Kidney (tissue), 14 donors: ENCODE data around the gene GORASP1. TPM values are rescaled to one million over a fixed set of nuclear protein-coding genes. Genes with fewer than 3 reads are reported as not detected.

Experiments
- DNase-seq, 5 donors: peaks; one replicate each; pipeline ENCODE4 v3.0.0-alpha.2; 2013 to 2020
- FAIRE-seq: peaks from 2 replicates; lab custom pipeline; 2012; peaks lifted over from hg19 to GRCh38; lab: Jason Lieb, UNC
- H3K27ac ChIP-seq, 2 donors: one replicate each; pipeline ENCODE4 v1.7.0; 2013; ENCODE audit warnings: low read depth in 2 of 2, low read length in 2 of 2, inconsistent platforms in 1 of 2
- H3K27me3 ChIP-seq: one replicate; pipeline ENCODE4 v1.7.1; 2013; ENCODE audit warnings: low read length, inconsistent platforms; ENCODE audit not compliant: control insufficient read depth, insufficient read depth
- H3K36me3 ChIP-seq, 3 donors: one replicate each; pipeline versions ENCODE4 v1.7.0 to v1.7.1; 2013; ENCODE audit warnings: low read length in 3 of 3, control low read depth in 1 of 3, inconsistent platforms in 1 of 3; ENCODE audit not compliant: insufficient read depth in 3 of 3, control insufficient read depth in 2 of 3
- H3K4me1 ChIP-seq, 3 donors: one replicate each; pipeline versions ENCODE4 v1.7.0 to v1.7.1; 2013; ENCODE audit warnings: low read length in 3 of 3, inconsistent platforms in 1 of 3, low read depth in 1 of 3; ENCODE audit not compliant: control insufficient read depth in 2 of 3, insufficient read depth in 2 of 3
- H3K4me3 ChIP-seq, 3 donors: one replicate each; pipeline versions ENCODE4 v1.7.0 to v1.8.1; 2013; ENCODE audit warnings: low read length in 3 of 3, control low read depth in 1 of 3, inconsistent platforms in 1 of 3
- H3K9ac ChIP-seq, 3 donors: one replicate each; pipeline versions ENCODE4 v1.7.0 to v1.7.1; 2013; ENCODE audit warnings: low read length in 3 of 3, control low read depth in 1 of 3, inconsistent platforms in 1 of 3
- H3K9me3 ChIP-seq, 3 donors: one replicate each; pipeline versions ENCODE4 v1.7.0 to v1.7.1; 2013; ENCODE audit warnings: low read length in 3 of 3, control low read depth in 1 of 3, inconsistent platforms in 1 of 3; ENCODE audit not compliant: control insufficient read depth in 2 of 3, insufficient read depth in 1 of 3
- CTCF ChIP-seq: IDR thresholded peaks from 3 replicates; pipeline ENCODE4 v1.5.1; 2012; ENCODE audit warnings: mild to moderate bottlenecking, moderate library complexity, borderline replicate concordance; ENCODE audit not compliant: insufficient read depth; ENCODE audit errors: extremely low read depth
- intact Hi-C: fragments of 100-400 bp; cut with DNase I; formaldehyde crosslinking; loops from one replicate; pipeline ENCODE4 v1.11.1; 2022
- polyA plus RNA-seq: library from polyadenylated mRNA; stranded (reverse); fragments of 350-450 nt; fragmentation: Illumina TruSeq; extraction: RNeasy Lipid Tissue Mini Kit (QIAGEN cat#74804); gene quantifications from one replicate; pipeline ENCODE4 v1.2.3, GENCODE V29; 2014; ENCODE audit warnings: low read depth, low replicate concordance; ENCODE audit not compliant: insufficient read depth
- total RNA-seq: library from RNA; stranded (reverse); fragmentation: NEBNext Ultra II Directional; extraction: Animal tissue kit (Norgen Biotek cat#: 25700); gene quantifications from one replicate; pipeline ENCODE4 v1.2.1, GENCODE V29; 2021
- donor health status: control.
- donor health status: control.
- donor health status: control.
- donor health status: control.
- donor health status: control.
- donor health status: DM: yes; HTN: yes; CAD: no.
- donor health status: Normal renal cell carcinoma (clear cell type).

Gene GORASP1
- total and polyA plus RNA-seq, 2 donors from 2014 or later, result 38.8 to 70.9 TPM

GRCh38 chr3:39118931-39119660, 11.7 kb upstream of the GORASP1 start:
- Histone ChIP-seq H3K27me3 (no peaks in the 10 kb centered on the region), H3K9me3 (no peaks in the 10 kb centered on the region), H3K9ac (no peak overlapping the region), H3K27ac (no peak overlapping the region), H3K4me3 (no peak overlapping the region), H3K4me1 (no peaks in the 10 kb centered on the region), H3K36me3 (peaks cover 0 to 11% (median 0%) of the 10 kb centered on the region in 3 donors)
- FAIRE-seq (no peak), DNase-seq (no peak)
- TF ChIP-seq CTCF, result no peak
- intact Hi-C loops, result no loop called here

GRCh38 chr3:39118079-39118478, 10.7 kb upstream of the GORASP1 start:
- Histone ChIP-seq H3K27ac (no peak overlapping the region), H3K9me3 (no peaks in the 10 kb centered on the region), H3K36me3 (peaks cover 0 to 11% (median 0%) of the 10 kb centered on the region in 3 donors), H3K27me3 (no peaks in the 10 kb centered on the region), H3K4me1 (no peaks in the 10 kb centered on the region), H3K4me3 (no peak overlapping the region), H3K9ac (no peak overlapping the region)
- no peak for FAIRE-seq
- intact Hi-C loops, result no loop called here
- no peak for DNase-seq
- no peak for TF ChIP-seq CTCF

DNA sequence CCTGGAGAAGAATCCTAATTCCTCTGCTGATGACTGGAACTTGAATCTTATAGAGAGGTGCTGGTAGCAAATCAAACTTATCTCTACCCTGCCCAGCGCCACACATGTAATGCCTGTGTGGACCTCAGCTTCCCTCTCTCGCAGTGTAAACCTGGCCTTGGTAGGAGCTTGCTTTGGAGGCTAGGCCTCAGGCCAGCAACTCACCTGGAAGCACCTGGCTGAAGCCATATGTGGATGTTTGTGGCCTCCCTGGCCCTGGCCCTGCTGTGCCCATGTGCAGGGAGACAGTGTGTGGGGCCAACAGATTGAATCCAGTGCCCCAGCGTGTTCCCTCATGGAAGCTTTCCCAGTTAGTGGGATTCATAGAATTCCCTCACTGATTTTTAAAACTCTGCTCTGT, 8.4 kb upstream of the GORASP1 start:
- intact Hi-C loops, result no loop called here
- TF ChIP-seq CTCF, result no peak
- FAIRE-seq, result no peak
- Histone ChIP-seq H3K9me3 (no peaks in the 10 kb centered on the region), H3K27me3 (no peaks in the 10 kb centered on the region), H3K4me1 (no peaks in the 10 kb centered on the region), H3K27ac (no peak overlapping the region), H3K9ac (no peak overlapping the region), H3K4me3 (no peak overlapping the region), H3K36me3 (peaks cover 0 to 9% (median 1%) of the 10 kb centered on the region in 3 donors)
- DNase-seq, result no peak
